T-cell (primary cell): ENCODE data around the gene AJM1. TPM values are rescaled to one million over a fixed set of nuclear protein-coding genes. Genes with fewer than 3 reads are reported as not detected.

ENCODE experiments used
- ATAC-seq, 4 experiments: fragments of 200-7000 bp in 3 of 4; fragments of 150-1000 bp in 1 of 4; cut with Tn5 transposase; replicated peaks in 1 of 4; 1 replicate in 3 of 4; 2 replicates in 1 of 4; pipeline ENCODE4 v1.10.0; 2021; ENCODE audit warnings: moderate library complexity in 3 of 4, mild to moderate bottlenecking in 2 of 4, moderate number of reproducible peaks in 1 of 4
- CTCF ChIA-PET, 2 donors: fragments of 300-600 bp; sonication (Branson Sonifier 250); formaldehyde crosslinking; loops; one replicate each; lab custom pipeline; 2022; ENCODE audit warnings: antibody characterized with exemption in 2 of 2; lab: Charles Lee
- POLR2A ChIA-PET, 2 donors: fragments of 300-600 bp; sonication (Branson Sonifier 250); formaldehyde crosslinking; loops; one replicate each; lab custom pipeline; 2022; ENCODE audit warnings: antibody characterized with exemption in 2 of 2; lab: Charles Lee
- DNase-seq, 35 experiments: peaks; one replicate each; pipeline versions ENCODE4 v3.0.0 to v3.0.0-alpha.2; 2013 to 2023
- H3K27ac ChIP-seq: one replicate; pipeline ENCODE4 v1.5.1; 2013; ENCODE audit warnings: low read length
- H3K27me3 ChIP-seq, 2 experiments: replicated peaks in 1 of 2; 1 replicate in 1 of 2; 2 replicates in 1 of 2; pipeline versions ENCODE4 v1.6.1 to v1.7.0; 2013; ENCODE audit warnings: low read length in 1 of 2, mixed read lengths in 1 of 2; ENCODE audit not compliant: control insufficient read depth in 2 of 2, insufficient read depth in 2 of 2; ENCODE audit errors: extremely low read depth in 1 of 2
- H3K36me3 ChIP-seq, 2 donors: 1 replicate in 1 of 2; 2 replicates in 1 of 2; pipeline versions ENCODE4 v1.6.1 to v1.7.0; 2013; ENCODE audit warnings: low read length in 1 of 2; ENCODE audit not compliant: control insufficient read depth in 2 of 2, insufficient read depth in 1 of 2; ENCODE audit errors: extremely low read depth in 1 of 2
- H3K4me1 ChIP-seq, 2 experiments: 1 replicate in 1 of 2; 2 replicates in 1 of 2; pipeline versions ENCODE4 v1.6.1 to v1.7.0; 2013; ENCODE audit warnings: low read length in 2 of 2, mixed read lengths in 1 of 2; ENCODE audit not compliant: insufficient read depth in 2 of 2, control insufficient read depth in 1 of 2; ENCODE audit errors: extremely low read depth in 1 of 2
- H3K4me3 ChIP-seq, 2 donors: 1 replicate in 1 of 2; 2 replicates in 1 of 2; pipeline versions ENCODE4 v1.5.1 to v1.7.0; 2013; ENCODE audit warnings: mild to moderate bottlenecking in 2 of 2, low read length in 1 of 2, moderate library complexity in 1 of 2; ENCODE audit not compliant: control insufficient read depth in 1 of 2; ENCODE audit errors: extremely low read depth in 1 of 2
- H3K9me3 ChIP-seq: 2 replicates; pipeline ENCODE4 v1.7.0; 2013
- H3K27ac Mint-ChIP-seq, 2 donors: one replicate each; pipeline ENCODE4 v1.8.0; 2020 to 2021; ENCODE audit warnings: mild to moderate bottlenecking in 2 of 2, mixed read lengths in 2 of 2
- H3K27me3 Mint-ChIP-seq, 2 donors: one replicate each; pipeline ENCODE4 v1.8.0; 2021 to 2022; ENCODE audit warnings: mixed read lengths in 2 of 2
- H3K36me3 Mint-ChIP-seq: one replicate; pipeline ENCODE4 v1.8.0; 2021; ENCODE audit warnings: mixed read lengths
- H3K4me1 Mint-ChIP-seq, 3 donors: one replicate each; pipeline ENCODE4 v1.8.0; 2020 to 2022; ENCODE audit warnings: mixed read lengths in 3 of 3, mild to moderate bottlenecking in 1 of 3
- H3K4me3 Mint-ChIP-seq, 3 donors: one replicate each; pipeline ENCODE4 v1.8.0; 2020 to 2022; ENCODE audit warnings: mild to moderate bottlenecking in 3 of 3, mixed read lengths in 3 of 3, moderate library complexity in 3 of 3
- H3K9me3 Mint-ChIP-seq, 3 donors: one replicate each; pipeline ENCODE4 v1.8.0; 2020 to 2022; ENCODE audit warnings: mixed read lengths in 3 of 3
- WGBS: methylation state at CpG from one replicate; pipeline ENCODE4 v1.1.5; 2013; ENCODE audit warnings: missing lambda C conversion rate; ENCODE audit not compliant: insufficient coverage; 5-methylcytosine and 5-hydroxymethylcytosine counted together
- total RNA-seq, 35 experiments: library from RNA in 6 of 35; stranded (reverse) in 6 of 35; fragments of 120-200 nt in 1 of 35; gene quantifications; one replicate each; pipeline versions ENCODE4 v1.2.1 to v1.2.4 and lab custom pipeline; 2013 to 2026

Gene AJM1
- total RNA-seq, 5 donors from 2014 or later (not counting 1 experiment from before 2014, with no cell fraction given), result 2.1 to 7.5 (median 5.1) TPM

DNA sequence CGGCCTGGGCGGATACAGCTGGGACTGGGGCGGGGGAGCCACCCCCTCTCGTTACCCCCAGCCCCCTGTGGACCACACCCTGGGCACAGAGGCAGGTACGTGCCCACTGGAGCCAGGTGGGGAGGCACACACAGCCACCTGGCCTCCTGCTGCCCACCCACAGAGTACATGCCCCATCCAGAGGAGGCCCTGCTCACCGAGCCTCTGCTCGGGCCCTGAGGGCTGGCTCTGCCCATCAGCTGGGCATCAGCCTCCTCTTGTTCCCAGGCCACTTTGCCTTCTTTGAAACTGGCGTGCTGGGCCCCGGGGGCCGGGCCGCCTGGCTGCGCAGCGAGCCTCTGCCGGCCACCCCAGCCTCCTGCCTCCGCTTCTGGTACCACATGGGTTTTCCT is 16.2 kb downstream of the AJM1 start:
- ATAC-seq, result no peak
- ChIA-PET CTCF (no interaction called here), POLR2A (no interaction called here)

GRCh38 chr9:136858844-136859757 is 16.8 kb downstream of the AJM1 start:
- Mint-ChIP-seq H3K4me3 (no peak overlapping the region), H3K4me1 (peaks cover 4 to 7% (median 4%) of the 10 kb centered on the region in 3 donors), H3K36me3 (peaks cover 6% of the 10 kb centered on the region), H3K27me3 (no peaks in the 10 kb centered on the region), H3K27ac (no peak overlapping the region), H3K9me3 (no peaks in the 10 kb centered on the region)
- Histone ChIP-seq H3K36me3 (peaks cover 20 to 30% of the 10 kb centered on the region in 2 donors), H3K4me1 (peaks cover 0 to 7% of the 10 kb centered on the region in 2 experiments), H3K27me3 (no peaks in the 10 kb centered on the region), H3K27ac (no peak overlapping the region), H3K4me3 (no peak overlapping the region), H3K9me3 (no peaks in the 10 kb centered on the region)
- WGBS, result 90% methylated on average over 20 of the region's 20 CpGs
- DNase-seq (no peak), ATAC-seq (no peak)
- POLR2A ChIA-PET, result no interaction called here
- CTCF ChIA-PET, result no interaction called here

More for the DNA sequence above, 16.2 kb downstream of the AJM1 start:
- Histone ChIP-seq H3K36me3 (peaks cover 20 to 26% of the 10 kb centered on the region in 2 donors), H3K4me1 (peaks cover 0 to 2% of the 10 kb centered on the region in 2 experiments), H3K27ac (no peak overlapping the region), H3K9me3 (no peaks in the 10 kb centered on the region), H3K27me3 (no peaks in the 10 kb centered on the region), H3K4me3 (no peak overlapping the region)
- no peak overlapping the region for H3K4me3 Mint-ChIP-seq
- no peak overlapping the region for H3K27ac Mint-ChIP-seq
- DNase-seq, result peak in 1 of 35 experiments; percentile 23
- 92% methylated on average over 10 of the region's 15 CpGs for WGBS
- H3K9me3 Mint-ChIP-seq, result no peaks in the 10 kb centered on the region
- H3K36me3 Mint-ChIP-seq, result peaks cover 3% of the 10 kb centered on the region
- no peaks in the 10 kb centered on the region for H3K27me3 Mint-ChIP-seq
- H3K4me1 Mint-ChIP-seq, result peaks cover 0 to 2% (median 0%) of the 10 kb centered on the region in 3 donors

DNA sequence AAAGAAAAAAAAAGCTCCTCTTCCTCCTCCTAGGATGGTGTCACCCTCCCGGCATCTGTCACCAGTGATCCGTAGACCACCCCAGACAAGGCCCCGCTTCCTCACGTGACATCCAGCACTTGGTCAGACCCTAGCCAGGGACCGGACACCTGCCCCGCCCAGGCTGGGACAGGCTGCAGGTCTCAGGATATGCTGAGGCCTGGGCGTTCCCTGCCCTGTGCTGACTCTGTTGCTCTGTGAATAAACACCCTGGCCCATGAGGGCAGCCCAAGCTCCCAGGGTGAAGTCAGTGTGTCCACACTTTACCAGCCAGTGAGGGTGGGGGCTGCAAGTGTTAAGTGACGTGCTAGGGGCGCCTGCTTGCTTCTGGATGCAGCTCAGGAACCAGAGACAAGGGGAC is 18.3 kb downstream of the AJM1 start:
- 93% methylated on average over 4 of the region's 9 CpGs for WGBS
- no peak for DNase-seq
- no peak overlapping the region for H3K27ac ChIP-seq
- no peak overlapping the region for H3K4me3 ChIP-seq
- Mint-ChIP-seq H3K36me3 (peaks cover 6% of the 10 kb centered on the region), H3K9me3 (no peaks in the 10 kb centered on the region), H3K27ac (no peak overlapping the region), H3K27me3 (no peaks in the 10 kb centered on the region), H3K4me3 (no peak overlapping the region), H3K4me1 (peaks cover 13 to 19% (median 15%) of the 10 kb centered on the region in 3 donors)
- peaks cover 20 to 30% of the 10 kb centered on the region in 2 donors for H3K36me3 ChIP-seq
- no peaks in the 10 kb centered on the region for H3K27me3 ChIP-seq
- CTCF ChIA-PET, result no interaction called here
- ATAC-seq, result no peak
- no peaks in the 10 kb centered on the region for H3K9me3 ChIP-seq
- POLR2A ChIA-PET, result no interaction called here
- peaks cover 4 to 20% of the 10 kb centered on the region in 2 experiments for H3K4me1 ChIP-seq

- POLR2A ChIA-PET, result no interaction called here
- Mint-ChIP-seq H3K4me1 (peaks cover 14 to 20% (median 15%) of the 10 kb centered on the region in 3 donors), H3K4me3 (no peak overlapping the region), H3K27me3 (no peaks in the 10 kb centered on the region), H3K27ac (no peak overlapping the region), H3K36me3 (peaks cover 6% of the 10 kb centered on the region), H3K9me3 (no peaks in the 10 kb centered on the region)
- DNase-seq, result no peak
- ATAC-seq, result no peak
- H3K36me3 ChIP-seq, result peaks cover 20 to 30% of the 10 kb centered on the region in 2 donors
- H3K4me1 ChIP-seq, result peaks cover 4 to 22% of the 10 kb centered on the region in 2 experiments
- CTCF ChIA-PET, result no interaction called here
- WGBS, result 95% methylated on average over 21 of the region's 22 CpGs
- no peaks in the 10 kb centered on the region for H3K27me3 ChIP-seq
- no peaks in the 10 kb centered on the region for H3K9me3 ChIP-seq
- no peak overlapping the region for H3K27ac ChIP-seq
- no peak overlapping the region for H3K4me3 ChIP-seq
Measured at GRCh38 chr9:136860933-136861873, 18.9 kb downstream of the AJM1 start.

DNA sequence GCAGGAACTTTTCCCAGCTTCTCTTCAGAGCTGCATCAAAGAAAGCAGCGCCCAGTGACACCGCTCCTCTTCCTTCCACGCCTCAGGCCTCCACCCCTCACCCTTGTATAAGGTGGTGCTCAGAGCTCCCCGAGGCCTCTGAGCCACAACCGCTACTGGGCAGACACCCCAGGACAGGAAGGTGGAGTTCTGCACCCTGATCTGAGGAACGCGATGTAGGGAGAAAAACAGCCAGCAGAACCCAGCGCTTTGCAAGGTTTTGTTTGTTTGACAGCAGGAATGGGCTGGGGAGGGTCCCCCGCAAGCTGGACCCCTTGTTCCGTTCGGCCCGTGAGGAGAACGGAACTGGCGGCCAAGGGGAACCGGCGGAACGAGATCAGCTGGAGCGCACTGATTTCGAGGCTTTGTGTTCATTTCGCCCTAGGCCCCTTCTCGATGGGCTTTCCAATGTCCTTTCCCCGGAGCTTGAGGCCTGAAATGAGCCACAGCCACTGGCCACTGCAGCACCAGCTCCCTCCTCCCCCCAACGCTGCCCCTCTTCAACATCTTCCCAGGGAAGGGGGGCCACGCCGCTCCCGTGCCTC is 19.7 kb downstream of the AJM1 start:
- H3K4me3 Mint-ChIP-seq, result no peak overlapping the region
- peaks cover 6% of the 10 kb centered on the region for H3K36me3 Mint-ChIP-seq
- Histone ChIP-seq H3K4me1 (peaks cover 4 to 26% of the 10 kb centered on the region in 2 experiments), H3K9me3 (no peaks in the 10 kb centered on the region), H3K27me3 (no peaks in the 10 kb centered on the region), H3K4me3 (no peak overlapping the region), H3K27ac (no peak overlapping the region), H3K36me3 (peaks cover 20 to 30% of the 10 kb centered on the region in 2 donors)
- WGBS, result 95% methylated on average over 20 of the region's 26 CpGs
- no peak for DNase-seq
- H3K9me3 Mint-ChIP-seq, result no peaks in the 10 kb centered on the region
- ChIA-PET CTCF (no interaction called here), POLR2A (no interaction called here)
- ATAC-seq, result no peak
- no peaks in the 10 kb centered on the region for H3K27me3 Mint-ChIP-seq
- no peak overlapping the region for H3K27ac Mint-ChIP-seq
- peaks cover 14 to 20% (median 15%) of the 10 kb centered on the region in 3 donors for H3K4me1 Mint-ChIP-seq
